Measurements from ENCODE around the gene EPHA2.

DNA sequence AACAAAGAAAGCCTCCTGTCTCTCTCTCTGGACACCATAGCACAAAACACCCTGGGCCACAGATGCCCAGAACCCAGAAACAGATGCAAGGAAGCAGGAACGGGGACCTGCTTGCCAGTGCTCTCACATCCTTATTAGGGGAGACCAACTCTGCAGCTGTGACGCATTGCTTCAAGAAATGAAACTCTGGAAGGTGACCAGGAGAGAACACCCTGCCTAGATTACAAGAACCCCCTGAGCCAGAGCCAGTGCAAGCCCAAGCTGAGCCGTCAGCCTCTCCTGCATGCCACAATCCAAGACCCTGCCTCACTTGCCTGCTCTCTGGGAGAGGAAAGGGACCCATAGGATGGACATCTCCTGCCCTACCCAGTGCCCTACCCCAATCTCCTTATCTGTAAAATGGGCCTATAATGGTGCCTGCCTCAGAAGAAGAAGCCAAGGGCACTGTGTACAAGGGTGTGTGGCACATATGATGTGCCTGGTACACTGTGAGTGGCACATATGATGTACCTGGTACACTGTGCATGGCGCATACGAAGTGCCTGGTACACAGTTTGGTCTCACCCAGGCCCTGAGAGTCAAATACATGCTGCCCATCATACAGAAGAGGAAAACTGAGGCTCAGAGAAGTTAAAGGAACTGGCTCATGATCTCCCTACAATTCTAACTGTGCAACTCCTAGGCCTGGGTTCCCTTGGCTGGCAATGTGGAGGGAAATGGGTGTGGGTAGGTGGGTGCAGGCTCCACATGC lies 65.6 kb downstream of the EPHA2 start:
- TF ChIP-seq, protein P1, sequence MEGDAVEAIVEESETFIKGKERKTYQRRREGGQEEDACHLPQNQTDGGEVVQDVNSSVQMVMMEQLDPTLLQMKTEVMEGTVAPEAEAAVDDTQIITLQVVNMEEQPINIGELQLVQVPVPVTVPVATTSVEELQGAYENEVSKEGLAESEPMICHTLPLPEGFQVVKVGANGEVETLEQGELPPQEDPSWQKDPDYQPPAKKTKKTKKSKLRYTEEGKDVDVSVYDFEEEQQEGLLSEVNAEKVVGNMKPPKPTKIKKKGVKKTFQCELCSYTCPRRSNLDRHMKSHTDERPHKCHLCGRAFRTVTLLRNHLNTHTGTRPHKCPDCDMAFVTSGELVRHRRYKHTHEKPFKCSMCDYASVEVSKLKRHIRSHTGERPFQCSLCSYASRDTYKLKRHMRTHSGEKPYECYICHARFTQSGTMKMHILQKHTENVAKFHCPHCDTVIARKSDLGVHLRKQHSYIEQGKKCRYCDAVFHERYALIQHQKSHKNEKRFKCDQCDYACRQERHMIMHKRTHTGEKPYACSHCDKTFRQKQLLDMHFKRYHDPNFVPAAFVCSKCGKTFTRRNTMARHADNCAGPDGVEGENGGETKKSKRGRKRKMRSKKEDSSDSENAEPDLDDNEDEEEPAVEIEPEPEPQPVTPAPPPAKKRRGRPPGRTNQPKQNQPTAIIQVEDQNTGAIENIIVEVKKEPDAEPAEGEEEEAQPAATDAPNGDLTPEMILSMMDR (IDR thresholded peaks at IDR 0.05): no peak
- TF ChIP-seq POLR2A (IDR thresholded peaks at IDR 0.05): no peak

Measured in adrenal gland (tissue), 5 donors.